NK-92 (cell line): ENCODE data around the gene ULK2.
"Not testable (repeated sequence)": the region's sequence is repeated elsewhere in the genome, so short reads cannot be mapped to it uniquely, and the experiment has no call there.

Experiments used
- DNase-seq: peaks from one replicate; lab custom pipeline; 2025; ENCODE audit not compliant: unreplicated experiment; lab: John Stamatoyannopoulos, UW

The ULK2 gene

GRCh38 chr17:19768046-19768782, 99.5 kb downstream of the ULK2 start:
- no peak for DNase-seq

GRCh38 chr17:19766421-19767270, 101.1 kb downstream of the ULK2 start:
- DNase-seq, result no peak

- DNase-seq, result no peak
Observed at GRCh38 chr17:19766016-19766415, 101.7 kb downstream of the ULK2 start.

GRCh38 chr17:19763991-19764390, 103.7 kb downstream of the ULK2 start:
- DNase-seq, result not testable (repeated sequence)

- DNase-seq, result no peak
Observed at GRCh38 chr17:19763416-19763815, 104.3 kb downstream of the ULK2 start.

GRCh38 chr17:19762515-19762961, 105.2 kb downstream of the ULK2 start:
- DNase-seq, result no peak

- DNase-seq, result no peak
Observed at GRCh38 chr17:19760746-19761145, 107.0 kb downstream of the ULK2 start.

GRCh38 chr17:19759568-19760549, 107.9 kb downstream of the ULK2 start:
- DNase-seq, result no peak

GRCh38 chr17:19757536-19758180, 110.1 kb downstream of the ULK2 start:
- DNase-seq, result no peak

- no peak for DNase-seq
Observed at GRCh38 chr17:19756546-19756945, 111.2 kb downstream of the ULK2 start.

GRCh38 chr17:19755821-19756510, 111.8 kb downstream of the ULK2 start:
- no peak for DNase-seq

- DNase-seq, result no peak
Observed at GRCh38 chr17:19755392-19755791, 112.3 kb downstream of the ULK2 start.

- no peak for DNase-seq
Observed at GRCh38 chr17:19753661-19754463, 113.9 kb downstream of the ULK2 start.

GRCh38 chr17:19753051-19753509, 114.7 kb downstream of the ULK2 start:
- DNase-seq, result no peak

- no peak for DNase-seq
Observed at GRCh38 chr17:19752216-19753050, 115.3 kb downstream of the ULK2 start.

GRCh38 chr17:19750835-19751234, 116.9 kb downstream of the ULK2 start:
- no peak for DNase-seq

GRCh38 chr17:19750020-19750572, 117.6 kb downstream of the ULK2 start:
- DNase-seq, result no peak

- DNase-seq, result no peak
Observed at GRCh38 chr17:19748807-19749193, 118.9 kb downstream of the ULK2 start.
